Spinal cord (tissue), 10 donors: ENCODE data around the gene POLR2B. TPM values are rescaled to one million over a fixed set of nuclear protein-coding genes. Genes with fewer than 3 reads are reported as not detected.

Experiments used
- DNase-seq, 6 donors: peaks; one replicate each; pipeline versions ENCODE4 v3.0.0 to v3.0.0-alpha.2; 2013 to 2015; ENCODE audit warnings: low spot score in 6 of 6, low read depth in 4 of 6
- H3K27ac ChIP-seq: one replicate; pipeline ENCODE4 v1.5.1; 2013; ENCODE audit warnings: low read depth, low read length, control low read depth
- H3K27me3 ChIP-seq: one replicate; pipeline ENCODE4 v1.6.1; 2013; ENCODE audit warnings: low read length; ENCODE audit not compliant: control insufficient read depth, insufficient read depth
- H3K36me3 ChIP-seq: one replicate; pipeline ENCODE4 v1.6.1; 2013; ENCODE audit warnings: low read length; ENCODE audit not compliant: control insufficient read depth, insufficient read depth
- H3K4me1 ChIP-seq: one replicate; pipeline ENCODE4 v1.6.1; 2013; ENCODE audit warnings: low read length; ENCODE audit not compliant: control insufficient read depth, insufficient read depth
- H3K4me3 ChIP-seq: one replicate; pipeline ENCODE4 v1.5.1; 2013; ENCODE audit warnings: low read depth, low read length, control low read depth
- H3K9me3 ChIP-seq: one replicate; pipeline ENCODE4 v1.6.1; 2013; ENCODE audit warnings: low read length; ENCODE audit not compliant: control insufficient read depth, insufficient read depth
- WGBS: methylation state at CpG from one replicate; pipeline ENCODE4 v1.1.5; 2013; ENCODE audit warnings: missing lambda C conversion rate; ENCODE audit not compliant: insufficient coverage; 5-methylcytosine and 5-hydroxymethylcytosine counted together
- polyA plus RNA-seq, 2 donors: library from polyadenylated mRNA; unstranded; fragments of 120-200 nt; gene quantifications; one replicate each; pipeline ENCODE4 v1.2.1, GENCODE V29; 2013; ENCODE audit not compliant: insufficient read length in 2 of 2
- total RNA-seq, 2 donors: library from RNA; depleted of rRNA in 1 of 2; stranded (reverse); fragments of 120-200 nt in 1 of 2; fragments of >200 nt in 1 of 2; gene quantifications; one replicate each; pipeline versions ENCODE4 v1.2.3 to v1.2.4, GENCODE V29; 2013 to 2014
- donor health status: healthy.

The POLR2B gene
- total and polyA plus RNA-seq, 4 donors = 88.5 to 126 (median 99.6) TPM

GRCh38 chr4:57020467-57021101, 41.9 kb downstream of the POLR2B start:
- no peak for DNase-seq
- Histone ChIP-seq H3K27ac (no peak overlapping the region), H3K4me1 (no peaks in the 10 kb centered on the region), H3K36me3 (peaks cover 22% of the 10 kb centered on the region), H3K9me3 (no peaks in the 10 kb centered on the region), H3K4me3 (no peak overlapping the region), H3K27me3 (no peaks in the 10 kb centered on the region)
- WGBS = no CpG with 5 or more reads among the region's 5 CpGs

GRCh38 chr4:57023104-57023503, 44.4 kb downstream of the POLR2B start:
- H3K27ac ChIP-seq = no peak overlapping the region
- DNase-seq = no peak
- no peaks in the 10 kb centered on the region for H3K9me3 ChIP-seq
- 97% methylated on average over 3 of the region's 4 CpGs for WGBS
- no peaks in the 10 kb centered on the region for H3K27me3 ChIP-seq
- no peaks in the 10 kb centered on the region for H3K4me1 ChIP-seq
- H3K36me3 ChIP-seq = peaks cover 33% of the 10 kb centered on the region
- H3K4me3 ChIP-seq = no peak overlapping the region

GRCh38 chr4:57034520-57034919, 55.8 kb downstream of the POLR2B start:
- H3K4me1 ChIP-seq = peaks cover 6% of the 10 kb centered on the region
- peak in 1 of 6 donors; percentile 40 for DNase-seq
- no peak overlapping the region for H3K27ac ChIP-seq
- no peaks in the 10 kb centered on the region for H3K9me3 ChIP-seq
- peaks cover 2% of the 10 kb centered on the region for H3K27me3 ChIP-seq
- WGBS = 80% methylated on average over 1 of the region's 3 CpGs
- H3K36me3 ChIP-seq = no peaks in the 10 kb centered on the region
- no peak overlapping the region for H3K4me3 ChIP-seq

GRCh38 chr4:57037982-57038604, 59.4 kb downstream of the POLR2B start:
- H3K4me1 ChIP-seq = peaks cover 20% of the 10 kb centered on the region
- H3K4me3 ChIP-seq = no peak overlapping the region
- WGBS = 26% methylated on average over 11 of the region's 15 CpGs
- peaks cover 2% of the 10 kb centered on the region for H3K27me3 ChIP-seq
- peak in 4 of 6 donors; percentile 32 to 84 (median 54) for DNase-seq
- no peak overlapping the region for H3K27ac ChIP-seq
- no peaks in the 10 kb centered on the region for H3K36me3 ChIP-seq
- H3K9me3 ChIP-seq = no peaks in the 10 kb centered on the region

GRCh38 chr4:57039345-57039744, 60.6 kb downstream of the POLR2B start:
- no peak for DNase-seq
- Histone ChIP-seq H3K4me3 (no peak overlapping the region), H3K27ac (no peak overlapping the region), H3K4me1 (peaks cover 21% of the 10 kb centered on the region), H3K27me3 (peaks cover 2% of the 10 kb centered on the region), H3K36me3 (no peaks in the 10 kb centered on the region), H3K9me3 (no peaks in the 10 kb centered on the region)
- WGBS = no CpG with 5 or more reads among the region's 2 CpGs

- H3K4me3 ChIP-seq = no peak overlapping the region
- no peaks in the 10 kb centered on the region for H3K9me3 ChIP-seq
- 69% methylated on average over 5 of the region's 6 CpGs for WGBS
- H3K36me3 ChIP-seq = no peaks in the 10 kb centered on the region
- H3K27ac ChIP-seq = no peak overlapping the region
- H3K4me1 ChIP-seq = peaks cover 21% of the 10 kb centered on the region
- DNase-seq = peak in 1 of 6 donors; percentile 23
- H3K27me3 ChIP-seq = peaks cover 2% of the 10 kb centered on the region
These were observed 61.8 kb downstream of the POLR2B start for GRCh38 chr4:57040510-57040909.

GRCh38 chr4:57041020-57041419, 62.3 kb downstream of the POLR2B start:
- Histone ChIP-seq H3K36me3 (no peaks in the 10 kb centered on the region), H3K4me3 (no peak overlapping the region), H3K9me3 (no peaks in the 10 kb centered on the region), H3K27ac (no peak overlapping the region), H3K27me3 (peaks cover 2% of the 10 kb centered on the region), H3K4me1 (peaks cover 21% of the 10 kb centered on the region)
- peak in 1 of 6 donors; percentile 60 for DNase-seq
- no CpG with 5 or more reads among the region's 1 CpG for WGBS

- Histone ChIP-seq H3K4me1 (peaks cover 21% of the 10 kb centered on the region), H3K27ac (peak overlapping the region; percentile 58), H3K27me3 (peaks cover 2% of the 10 kb centered on the region), H3K9me3 (no peaks in the 10 kb centered on the region), H3K4me3 (no peak overlapping the region), H3K36me3 (no peaks in the 10 kb centered on the region)
- peak in 1 of 6 donors; percentile 7 for DNase-seq
- 71% methylated on average over 5 of the region's 5 CpGs for WGBS
These were observed 64.0 kb downstream of the POLR2B start for GRCh38 chr4:57042711-57043169.

- 64% methylated on average over 4 of the region's 6 CpGs for WGBS
- H3K27ac ChIP-seq = peak overlapping the region; percentile 58
- peaks cover 2% of the 10 kb centered on the region for H3K27me3 ChIP-seq
- peak in 2 of 6 donors; percentile 11 to 58 for DNase-seq
- peaks cover 15% of the 10 kb centered on the region for H3K4me1 ChIP-seq
- H3K4me3 ChIP-seq = no peak overlapping the region
- no peaks in the 10 kb centered on the region for H3K36me3 ChIP-seq
- no peaks in the 10 kb centered on the region for H3K9me3 ChIP-seq
These were observed 64.9 kb downstream of the POLR2B start for GRCh38 chr4:57043347-57044251.
